ENCODE data around the gene LRMDA.

The LRMDA gene

DNA sequence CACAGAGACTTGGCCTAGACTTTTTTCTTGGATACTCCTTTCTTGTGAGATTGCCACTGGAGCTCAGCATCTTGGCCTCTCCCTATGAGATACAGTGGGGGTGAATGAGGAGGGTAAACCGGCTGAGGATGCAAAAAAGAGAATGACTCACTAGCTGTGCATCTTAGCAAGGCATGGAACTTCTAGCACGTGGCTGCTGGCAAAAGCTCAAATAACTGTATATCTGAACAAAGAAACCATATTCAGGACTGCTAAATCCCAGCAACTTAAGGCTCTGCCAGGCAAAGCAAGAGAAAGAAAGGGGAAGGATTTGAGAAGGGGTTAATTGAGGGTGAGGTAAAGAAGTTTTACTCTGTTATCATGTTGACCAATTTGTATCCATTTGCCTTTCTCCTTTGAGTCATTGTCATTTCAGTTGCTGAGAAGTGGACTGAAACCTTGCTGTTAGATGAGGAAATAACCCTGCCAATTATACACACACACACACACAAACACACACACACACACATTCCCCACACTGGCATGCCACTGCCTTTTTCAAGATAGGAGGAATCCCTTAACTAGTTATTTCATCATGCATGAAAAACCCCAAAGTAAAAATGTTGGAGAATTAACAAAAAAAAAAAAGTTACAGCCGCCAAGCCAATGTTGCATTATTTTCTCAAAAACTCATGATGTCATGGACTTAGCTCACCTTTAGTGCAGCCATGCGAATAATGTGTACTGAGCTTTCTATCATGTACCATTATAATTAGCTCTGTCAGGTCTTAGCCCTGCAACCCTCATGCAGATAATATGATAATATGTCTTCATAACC lies 997.3 kb downstream of the LRMDA start:
- DNase-seq (ENCODE audit: low read depth, low spot score): peak; percentile 93

DNA sequence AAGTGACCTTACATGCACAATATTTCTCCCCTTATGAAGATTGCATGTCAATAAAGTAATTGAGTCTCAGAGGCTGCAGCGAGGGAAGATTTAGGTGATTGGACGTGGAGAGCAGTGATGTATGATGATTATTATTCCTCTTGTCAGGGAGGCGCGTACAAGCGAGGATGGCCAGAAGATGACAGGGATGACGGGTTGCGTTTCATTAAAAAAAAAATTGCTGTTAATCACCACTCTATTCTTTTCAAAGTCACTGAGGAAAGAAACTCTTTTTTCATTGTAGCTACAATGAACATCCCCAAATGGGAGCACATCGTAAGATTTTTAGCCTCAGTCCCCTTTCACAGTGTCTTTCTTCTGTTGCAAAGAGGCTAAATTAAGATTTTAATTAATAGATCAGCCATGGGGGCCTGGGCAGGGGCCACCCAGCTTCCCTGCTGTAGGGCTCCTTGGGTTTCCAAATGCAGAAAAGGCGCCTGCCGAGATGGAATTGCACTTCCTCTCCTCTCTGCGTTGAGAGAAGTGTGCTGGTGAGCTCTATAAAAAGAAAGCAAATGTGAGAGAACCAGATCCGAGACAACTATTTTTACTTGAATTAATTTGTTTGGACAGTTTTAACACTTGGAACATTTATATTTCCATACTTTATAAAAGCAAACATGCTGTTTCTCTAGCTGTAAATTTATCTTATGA lies 998.1 kb downstream of the LRMDA start:
- DNase-seq (ENCODE audit: low read depth, low spot score): peak; percentile 12

DNA sequence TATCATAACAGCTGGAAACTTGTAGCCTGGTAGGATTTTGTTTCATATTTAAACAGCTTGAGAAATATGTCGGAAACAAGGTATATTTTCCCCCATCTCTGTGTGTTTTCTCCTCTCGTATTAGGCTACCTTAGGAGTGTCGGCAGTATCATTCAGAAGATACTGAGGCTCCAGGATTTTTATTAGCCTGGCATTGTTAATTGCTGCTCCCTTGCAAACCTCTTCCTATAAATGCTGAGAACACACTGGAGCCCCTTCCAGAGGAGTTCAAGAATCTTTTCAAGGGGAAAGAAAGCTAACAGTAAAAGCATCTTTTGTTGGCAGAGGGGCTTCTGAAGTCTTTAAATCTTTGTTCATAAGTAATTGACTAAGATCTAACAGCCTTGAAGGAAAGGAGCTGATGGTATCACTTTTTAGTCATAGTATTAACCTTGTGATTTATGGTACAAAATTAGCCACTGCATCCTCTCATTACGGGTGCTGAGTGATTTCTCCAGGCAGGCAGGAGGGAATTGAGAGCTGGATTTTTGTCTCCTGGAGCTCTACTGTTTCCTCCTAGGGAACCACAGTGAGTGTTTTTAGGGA lies 998.7 kb downstream of the LRMDA start:
- DNase-seq (ENCODE audit: low read depth, low spot score): peak; percentile 24

DNA sequence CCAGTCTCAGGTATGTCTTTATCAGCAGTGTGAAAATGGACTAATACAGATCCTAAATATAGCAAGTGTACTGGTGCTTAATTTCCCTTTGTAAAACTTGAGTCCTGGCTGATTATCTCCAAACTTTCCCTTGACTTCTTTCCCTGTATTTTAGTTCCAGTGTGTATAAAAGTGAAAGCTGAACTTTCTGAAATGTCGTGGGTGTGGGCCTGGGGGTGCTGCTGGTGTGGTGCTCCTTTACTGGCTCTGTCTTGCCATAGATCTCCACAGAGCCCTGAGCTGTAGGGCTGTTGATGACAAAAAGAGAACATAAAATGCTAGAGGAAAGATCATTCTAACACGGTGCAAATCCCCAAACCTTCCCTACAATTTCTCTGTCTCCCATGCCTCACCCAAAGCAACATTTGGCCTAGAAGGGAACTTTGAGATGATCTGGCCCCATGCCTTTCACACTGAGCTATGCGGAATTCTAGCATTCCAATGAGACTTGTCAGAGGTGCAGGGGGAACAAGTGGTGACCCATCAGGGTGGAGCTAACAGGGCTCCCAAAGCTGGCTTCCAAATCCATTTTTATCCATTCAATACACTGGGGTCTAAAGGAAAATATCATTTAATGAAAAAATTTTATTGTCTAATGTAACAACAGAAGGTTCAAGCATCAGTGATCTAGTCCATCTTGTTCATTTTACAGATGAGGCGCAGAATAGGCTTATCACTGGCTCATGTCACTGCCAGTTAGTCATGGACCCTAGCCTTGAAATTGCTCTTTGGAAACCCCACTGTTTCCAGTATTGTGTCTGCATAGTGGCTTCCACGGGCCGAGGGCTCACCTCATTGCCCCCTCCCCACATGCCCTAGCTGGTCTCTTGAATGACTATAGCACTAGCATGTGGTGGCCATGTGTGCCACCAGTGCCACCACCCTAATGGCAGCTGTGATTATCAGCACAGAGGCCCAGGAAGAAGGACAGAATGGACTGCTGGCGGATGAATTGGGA lies 1000.9 kb downstream of the LRMDA start:
- DNase-seq (ENCODE audit: low read depth, low spot score): peak; percentile 85

DNA sequence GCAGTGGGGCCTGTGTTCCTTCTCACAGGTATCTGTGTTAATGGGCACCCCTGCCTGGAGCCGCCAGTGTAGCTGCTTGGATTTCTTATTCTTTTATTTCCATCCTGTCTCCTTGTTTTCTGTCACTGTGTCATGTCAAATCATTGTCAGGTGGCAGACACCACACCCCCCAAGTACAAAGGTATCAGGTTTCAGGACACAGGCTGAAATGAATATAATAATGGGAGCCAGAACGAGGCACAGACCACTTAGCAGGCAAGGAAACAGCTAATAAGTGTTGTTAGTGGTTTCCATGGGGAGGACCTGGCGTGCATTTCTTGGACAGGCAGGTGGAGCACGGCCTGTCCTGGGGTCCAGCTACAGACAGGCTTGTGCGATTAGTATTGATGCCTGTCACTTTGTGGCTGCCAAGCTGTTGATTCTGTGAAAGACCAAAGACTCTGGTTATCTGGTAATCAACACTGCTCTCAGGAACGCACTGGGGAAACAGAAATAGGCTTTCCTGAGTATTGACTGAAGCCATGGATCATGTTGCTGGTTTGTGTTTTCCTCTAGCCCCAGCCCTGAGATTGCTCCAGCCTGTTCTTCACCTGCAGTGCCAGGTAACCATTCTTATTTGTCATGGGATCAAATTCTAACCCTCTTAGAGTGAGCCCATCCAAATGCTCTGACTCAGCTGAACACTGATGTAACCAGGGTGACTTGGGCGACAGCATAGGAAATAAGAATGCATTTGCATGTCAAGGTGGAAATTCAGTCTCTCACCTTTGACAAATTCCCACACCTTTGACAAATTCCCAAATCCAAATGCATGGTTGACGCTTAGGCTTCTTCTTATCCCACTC lies 1002.0 kb downstream of the LRMDA start:
- peak; percentile 68 for DNase-seq (ENCODE audit: low read depth, low spot score)

DNA sequence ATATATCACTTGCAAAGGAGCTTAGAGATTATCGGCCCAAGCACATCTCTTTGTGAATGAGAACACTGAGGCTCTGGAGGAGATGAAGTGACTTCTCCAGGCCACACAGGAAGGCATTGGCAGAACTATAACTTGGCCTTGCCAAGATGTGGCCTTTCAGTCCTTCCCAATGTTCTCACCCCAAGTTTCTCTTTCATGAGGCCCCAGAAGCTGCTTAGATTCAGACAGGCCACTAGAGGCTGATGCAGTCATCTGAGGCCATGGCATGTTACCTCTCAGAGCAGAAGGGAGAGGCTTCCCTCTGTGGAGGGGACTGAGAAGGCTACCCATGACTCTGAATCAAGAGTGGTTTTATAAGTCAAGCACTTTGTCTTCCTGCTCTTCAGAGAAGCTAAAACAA lies 1003.7 kb downstream of the LRMDA start:
- no peak for DNase-seq (ENCODE audit: low read depth, low spot score)

DNA sequence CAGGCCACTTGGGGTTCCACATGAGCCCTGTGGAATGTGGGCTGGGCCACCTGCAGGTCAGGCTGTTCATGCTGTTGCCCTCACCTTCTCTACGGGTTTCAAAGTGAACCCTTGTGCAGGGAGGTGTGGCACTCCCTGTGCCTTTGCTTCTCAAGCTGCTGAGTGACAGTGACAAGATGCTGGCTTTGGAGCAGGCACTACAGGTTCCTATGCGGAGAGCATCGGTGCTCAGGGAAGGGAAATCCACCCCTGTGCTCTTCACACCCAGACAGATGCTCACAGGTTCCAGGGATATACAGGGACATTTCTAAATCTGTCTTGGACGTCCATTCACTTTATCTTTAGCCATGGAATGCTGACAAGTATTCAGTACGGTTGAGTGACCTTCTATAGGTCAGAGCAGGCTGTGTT lies 1005.0 kb downstream of the LRMDA start:
- no peak for DNase-seq (ENCODE audit: low read depth, low spot score)

DNA sequence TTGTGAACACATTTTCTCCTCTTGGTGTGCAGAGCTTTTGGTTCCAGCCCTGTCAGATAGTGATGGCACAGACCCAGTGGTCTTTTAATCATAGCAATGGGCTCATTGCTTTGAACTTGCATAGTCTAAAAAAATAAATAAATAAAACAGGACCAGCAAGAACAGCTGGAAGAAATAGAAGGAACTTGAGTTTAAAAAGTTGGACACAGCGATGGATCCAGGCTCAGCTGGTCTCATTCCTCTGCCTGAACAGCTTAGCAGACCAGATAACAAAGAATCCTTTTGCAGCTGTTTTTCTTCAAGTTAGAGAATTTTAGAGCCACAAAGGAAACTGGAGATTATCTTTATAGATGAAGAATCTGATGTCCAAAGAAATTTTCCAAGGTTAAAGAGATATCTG lies 1005.6 kb downstream of the LRMDA start:
- no peak for DNase-seq (ENCODE audit: low read depth, low spot score)

DNA sequence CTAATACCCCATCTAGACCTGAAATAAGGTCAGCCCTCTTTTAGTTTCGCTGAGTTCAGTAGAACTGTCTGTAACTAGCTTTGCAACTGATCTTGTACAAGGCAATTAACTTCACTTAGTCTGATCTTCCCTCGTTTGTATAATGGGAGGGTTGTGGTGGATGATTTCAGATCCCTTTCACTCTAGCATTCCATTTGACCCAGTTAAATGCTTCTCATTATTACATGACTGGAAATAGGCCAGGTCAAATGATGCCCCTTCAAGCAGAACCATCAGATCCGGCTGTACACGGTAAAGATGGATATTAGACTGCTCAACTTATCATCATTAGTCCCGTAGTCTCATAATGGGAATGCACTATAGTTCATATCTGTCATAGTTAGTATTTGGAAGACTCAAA lies 1009.0 kb downstream of the LRMDA start:
- DNase-seq (ENCODE audit: low read depth, low spot score): peak; percentile 12

DNA sequence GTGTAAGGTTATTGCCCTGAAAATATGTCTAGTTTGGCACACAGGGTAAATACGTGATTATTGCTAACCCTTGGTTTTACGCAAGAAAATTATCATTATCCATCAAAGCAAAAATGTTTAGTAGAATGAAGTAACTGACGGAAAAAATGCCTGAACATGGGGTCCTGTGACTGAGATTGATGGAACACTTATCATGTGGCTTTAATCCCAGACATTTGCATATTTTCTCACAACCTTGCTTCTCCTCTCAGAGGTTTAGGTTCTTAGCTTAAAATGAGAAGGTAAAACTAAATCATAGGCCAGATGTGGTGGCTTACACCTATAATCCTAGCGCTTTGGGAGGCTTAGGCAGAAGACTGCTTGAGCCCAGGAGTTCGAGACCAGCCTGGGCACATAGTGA lies 1010.7 kb downstream of the LRMDA start:
- DNase-seq (ENCODE audit: low read depth, low spot score): no peak

DNA sequence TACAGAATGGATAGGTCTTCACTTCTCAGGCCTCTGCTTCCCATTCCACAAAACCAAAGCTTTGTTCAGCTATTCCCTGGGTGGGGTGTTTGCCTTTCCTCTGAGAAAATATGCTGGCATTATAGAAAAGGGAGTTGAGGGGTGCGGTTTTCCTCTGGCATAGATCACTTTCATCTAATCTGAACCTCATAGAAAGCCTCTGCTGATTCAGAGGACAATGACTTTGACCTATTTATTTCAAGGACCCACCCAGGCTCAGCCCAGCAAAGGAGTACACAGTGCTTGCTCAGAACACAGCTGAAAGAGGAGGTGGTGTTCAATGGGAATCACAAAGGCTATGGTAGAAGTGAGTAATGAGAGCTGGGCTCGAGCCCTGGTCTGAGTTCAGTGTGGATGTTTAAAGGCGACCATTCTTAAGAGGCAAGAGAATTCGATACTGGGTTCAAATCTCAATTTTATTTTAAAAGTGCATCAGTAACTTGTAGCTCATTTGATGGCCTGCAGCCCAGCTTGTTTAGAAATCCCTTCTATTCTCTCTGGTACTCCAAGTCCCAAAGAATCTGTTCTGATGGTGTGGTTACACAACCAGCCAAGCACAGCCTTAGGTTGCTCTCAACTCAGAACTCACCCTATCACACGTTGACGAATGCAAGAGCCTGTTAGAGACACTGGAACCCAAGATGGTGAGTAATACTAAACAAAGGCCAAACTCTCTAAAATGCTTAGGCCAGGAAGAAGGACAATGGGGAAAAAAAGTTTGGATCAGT lies 1012.8 kb downstream of the LRMDA start:
- no peak for DNase-seq (ENCODE audit: low read depth, low spot score)

DNA sequence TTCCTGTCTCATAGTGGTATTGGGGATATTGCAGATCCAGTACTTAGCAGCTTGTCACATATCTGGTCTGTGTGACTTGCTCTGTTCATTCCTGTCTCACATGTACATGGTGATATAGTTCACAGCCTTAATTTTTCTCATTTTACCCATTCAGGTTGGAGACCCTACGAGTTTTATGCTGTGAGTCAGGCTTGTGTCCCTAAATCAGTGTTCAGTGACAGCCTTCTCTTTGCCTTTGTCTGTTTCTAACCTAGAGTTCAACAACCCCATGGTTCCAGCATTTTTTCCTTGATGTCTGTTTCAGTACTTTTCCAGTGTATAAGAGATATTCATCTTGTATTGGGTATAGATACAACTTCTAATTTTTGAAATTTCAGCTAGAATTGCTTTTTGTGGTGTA lies 1016.2 kb downstream of the LRMDA start:
- DNase-seq (ENCODE audit: low read depth, low spot score): no peak

DNA sequence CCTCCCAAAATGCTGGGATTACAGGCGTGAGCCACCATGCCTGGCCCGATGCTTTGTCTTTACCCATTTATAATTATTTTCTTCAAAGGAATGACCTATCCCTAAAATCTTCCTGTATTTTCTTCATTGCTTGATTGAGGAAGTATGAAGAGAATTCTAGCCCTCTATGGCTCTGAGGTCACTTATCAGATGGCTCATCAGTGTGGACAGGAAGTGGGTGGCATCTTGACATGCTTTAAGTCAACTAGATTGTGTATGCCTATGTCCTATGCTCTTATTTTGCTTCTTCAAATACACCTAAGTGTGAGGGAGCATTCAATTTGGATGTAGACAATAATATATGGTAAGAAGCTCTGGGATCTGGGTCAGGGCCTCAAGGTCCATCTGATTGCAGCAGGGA lies 1020.5 kb downstream of the LRMDA start:
- no peak for DNase-seq (ENCODE audit: low read depth, low spot score)

DNA sequence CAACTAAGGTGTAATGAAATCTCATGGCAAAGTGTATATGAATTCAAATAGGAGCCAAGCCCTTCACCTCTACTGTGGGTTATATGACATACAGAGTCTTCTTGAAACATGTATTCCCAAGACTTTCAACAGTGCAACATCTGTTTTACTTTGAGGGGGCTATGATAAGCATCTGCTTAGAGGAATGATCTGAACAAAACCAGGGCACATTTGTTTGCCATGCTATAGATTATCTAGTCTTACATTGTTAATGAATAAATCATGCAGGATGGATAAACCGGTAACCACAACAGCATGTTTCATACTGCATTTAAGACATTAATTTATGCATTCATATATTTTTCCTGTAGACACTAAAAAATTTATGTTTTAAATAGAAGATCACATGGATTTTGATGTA lies 1021.9 kb downstream of the LRMDA start:
- DNase-seq (ENCODE audit: low read depth, low spot score): no peak

DNA sequence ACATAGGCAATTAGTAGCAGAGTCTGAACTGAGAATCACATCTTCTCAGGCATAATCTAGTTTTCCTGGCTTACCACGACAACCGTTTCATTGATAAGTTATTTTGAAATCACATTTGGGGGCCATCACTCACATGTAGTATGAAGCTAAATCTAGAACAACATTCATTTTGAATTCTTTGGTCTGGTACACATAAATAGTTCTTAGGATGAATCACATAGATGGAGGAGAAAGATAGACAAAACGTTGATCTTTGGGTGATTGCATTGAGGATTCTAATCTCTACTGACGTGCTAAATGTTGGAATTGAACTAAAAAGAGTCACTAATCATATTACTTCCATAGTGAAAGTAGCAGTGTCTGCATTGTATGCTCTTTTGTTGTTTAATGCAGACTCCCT lies 1022.6 kb downstream of the LRMDA start:
- no peak for DNase-seq (ENCODE audit: low read depth, low spot score)

DNA sequence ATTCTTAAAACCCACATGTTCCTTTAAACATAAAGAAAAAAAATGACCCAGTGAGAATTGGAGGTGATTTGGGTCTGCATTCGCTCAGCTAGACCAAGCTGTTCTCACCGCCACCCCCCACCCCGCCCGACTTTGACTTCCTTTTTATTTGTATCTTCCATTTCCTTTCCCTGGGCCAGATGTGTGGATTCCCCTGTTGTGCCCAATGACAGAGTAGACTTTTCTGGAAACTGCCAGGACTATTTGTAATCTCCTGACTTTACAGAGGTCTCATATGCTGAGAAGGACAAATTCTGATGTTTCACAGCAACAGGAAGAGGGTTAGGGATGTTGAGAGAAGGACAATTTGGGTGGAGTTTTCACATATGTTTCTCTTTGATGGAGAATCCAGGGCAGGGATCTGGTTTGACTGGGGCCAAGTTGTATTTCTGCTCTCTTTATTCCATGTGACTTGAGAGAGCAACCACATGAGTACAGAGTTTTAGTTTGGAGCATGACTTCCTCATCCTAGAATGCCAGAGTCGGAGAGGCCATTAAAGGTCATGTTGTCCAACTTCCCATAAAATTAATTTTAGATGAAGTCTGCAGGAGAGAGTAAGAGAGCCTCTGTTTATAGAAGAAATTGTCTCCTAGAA lies 1023.2 kb downstream of the LRMDA start:
- no peak for DNase-seq (ENCODE audit: low read depth, low spot score)

DNA sequence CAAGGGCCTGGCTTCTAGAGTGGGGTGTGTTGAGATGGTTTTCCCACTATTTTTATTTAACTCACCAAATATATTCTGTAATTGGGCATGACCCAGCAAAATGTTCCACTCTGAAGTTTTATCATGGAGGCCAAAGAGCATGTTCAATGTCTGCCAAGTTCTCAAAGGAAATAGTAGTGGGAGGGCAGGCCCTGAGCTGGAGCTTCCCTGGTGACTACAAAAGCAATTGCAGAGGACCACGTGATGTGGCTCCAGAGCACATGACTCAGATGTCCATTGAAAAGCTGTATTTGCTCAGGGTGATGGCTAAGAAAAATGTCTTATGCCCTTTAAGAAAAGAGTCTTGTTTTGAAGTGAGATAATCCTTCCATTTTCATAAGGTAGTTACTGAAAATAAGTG lies 1024.8 kb downstream of the LRMDA start:
- DNase-seq (ENCODE audit: low read depth, low spot score): no peak

DNA sequence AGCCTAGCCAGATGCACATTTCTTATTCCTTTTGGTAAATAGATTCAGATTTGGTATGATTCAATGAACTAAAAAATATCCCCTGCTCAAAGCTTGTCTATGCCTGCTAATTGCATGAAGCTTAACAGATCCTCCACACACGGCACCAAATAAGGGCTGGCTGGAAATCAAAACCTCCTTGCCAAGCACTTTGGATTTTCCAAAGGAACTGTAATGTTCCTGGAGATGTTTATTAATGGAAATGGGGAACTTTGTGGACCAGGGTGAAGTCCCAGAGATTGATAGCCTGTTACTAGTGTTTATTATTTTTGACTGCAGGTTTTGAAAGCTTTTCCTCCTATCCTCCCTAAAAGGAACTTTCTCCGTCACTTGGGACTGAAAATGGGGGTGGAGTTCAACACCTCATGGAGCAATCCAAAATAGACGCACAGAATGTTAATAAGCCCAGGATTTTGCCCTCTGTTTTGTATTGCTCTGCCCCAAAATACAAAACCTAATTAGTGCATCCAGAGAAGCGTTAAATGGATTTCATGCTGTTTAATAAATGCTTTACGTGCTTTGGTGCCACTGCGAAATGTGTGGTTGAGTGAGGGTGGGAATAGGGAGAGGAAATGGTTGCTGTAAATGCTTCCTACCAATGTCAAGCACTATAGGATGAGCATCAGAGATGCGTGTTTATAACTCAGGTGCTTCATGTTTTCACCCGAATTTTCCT lies 1027.7 kb downstream of the LRMDA start:
- no peak for DNase-seq (ENCODE audit: low read depth, low spot score)

DNA sequence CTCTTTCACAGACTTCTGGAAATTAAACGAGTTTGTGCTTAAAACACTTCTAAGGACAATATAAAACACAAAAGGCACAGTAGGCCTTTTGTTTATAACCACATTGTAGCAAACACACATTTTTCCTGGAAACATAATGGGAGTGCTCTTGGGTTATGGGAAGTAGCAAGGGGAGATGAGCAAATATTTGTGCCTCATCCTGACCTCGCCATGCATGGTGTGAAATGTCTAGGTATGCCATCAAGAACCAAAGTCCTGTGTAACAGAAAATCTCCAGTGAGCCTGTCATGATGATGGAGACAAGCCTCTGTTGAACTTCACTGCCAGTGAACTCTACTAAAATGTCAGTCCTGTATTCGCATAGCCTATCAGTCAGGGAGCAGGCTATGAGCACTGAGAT lies 1029.6 kb downstream of the LRMDA start:
- no peak for DNase-seq (ENCODE audit: low read depth, low spot score)

All from astrocyte of the hippocampus (primary cell).